Hepatocyte (in vitro differentiated cells): ENCODE measurements around the gene KCNB1. TPM values are rescaled to one million over a fixed set of nuclear protein-coding genes. Genes with fewer than 3 reads are reported as not detected.

Experiments used
- DNase-seq: peaks from one replicate; pipeline ENCODE4 v3.0.0-alpha.2; 2016; ENCODE audit warnings: low spot score
- H2AFZ ChIP-seq: fragments of 200-600 bp; sonication (generic); 2 replicates; pipeline ENCODE4 v1.6.0; 2016; ENCODE audit warnings: antibody characterized with exemption, mild to moderate bottlenecking
- H3K27ac ChIP-seq: fragments of 200-600 bp; sonication (generic); 2 replicates; pipeline ENCODE4 v1.5.1; 2016; ENCODE audit warnings: mild to moderate bottlenecking
- H3K27me3 ChIP-seq: fragments of 200-600 bp; sonication (generic); 2 replicates; pipeline ENCODE4 v1.6.1; 2016
- H3K36me3 ChIP-seq: fragments of 200-600 bp; sonication (generic); replicated peaks from 2 replicates; pipeline ENCODE4 v1.5.1; 2016; ENCODE audit warnings: low read depth; ENCODE audit not compliant: insufficient read depth
- H3K4me1 ChIP-seq: fragments of 200-600 bp; sonication (generic); 2 replicates; pipeline ENCODE4 v1.5.1; 2016; ENCODE audit warnings: mild to moderate bottlenecking, moderate library complexity; ENCODE audit not compliant: insufficient read depth
- H3K4me2 ChIP-seq: fragments of 200-600 bp; sonication (generic); 2 replicates; pipeline ENCODE4 v1.6.0; 2016
- H3K4me3 ChIP-seq: fragments of 200-600 bp; sonication (generic); 2 replicates; pipeline ENCODE4 v1.5.1; 2016; ENCODE audit warnings: mild to moderate bottlenecking
- H3K79me2 ChIP-seq: fragments of 200-600 bp; sonication (generic); 2 replicates; pipeline ENCODE4 v1.6.0; 2017; ENCODE audit warnings: mild to moderate bottlenecking
- H3K9me2 ChIP-seq: fragments of 200-600 bp; sonication (generic); replicated peaks from 2 replicates; pipeline ENCODE4 v1.6.0; 2017; ENCODE audit warnings: mild to moderate bottlenecking; ENCODE audit not compliant: insufficient read depth
- H3K9me3 ChIP-seq: fragments of 200-600 bp; sonication (generic); 2 replicates; pipeline ENCODE4 v1.5.1; 2016; ENCODE audit warnings: low read depth, mild to moderate bottlenecking
- H4K20me1 ChIP-seq: fragments of 200-600 bp; sonication (generic); 2 replicates; pipeline ENCODE4 v1.6.0; 2016; ENCODE audit warnings: mild to moderate bottlenecking; ENCODE audit not compliant: insufficient read depth, poor library complexity, severe bottlenecking
- CTCF ChIP-seq: fragments of 200-600 bp; sonication (generic); IDR thresholded peaks from 2 replicates; pipeline ENCODE4 v1.5.1; 2016; ENCODE audit warnings: antibody characterized with exemption, mild to moderate bottlenecking; ENCODE audit not compliant: poor library complexity
- EZH2 ChIP-seq: fragments of 200-600 bp; sonication (generic); IDR thresholded peaks from 2 replicates; pipeline ENCODE4 v1.6.1; 2016; ENCODE audit warnings: antibody characterized with exemption, mild to moderate bottlenecking, borderline replicate concordance
- EZH2phosphoT487 ChIP-seq: fragments of 200-600 bp; sonication (generic); IDR thresholded peaks from one replicate; pipeline ENCODE4 v1.6.1; 2018; ENCODE audit warnings: antibody characterized with exemption, mild to moderate bottlenecking, low read depth, moderate library complexity; ENCODE audit not compliant: unreplicated experiment, severe bottlenecking
- WGBS: methylation state at CpG from one replicate; pipeline ENCODE4 v1.1.6; 2016; ENCODE audit warnings: low lambda C conversion rate; ENCODE audit errors: missing lambda C conversion rate; 5-methylcytosine and 5-hydroxymethylcytosine counted together
- polyA plus RNA-seq: library from polyadenylated mRNA; unstranded; fragments of >200 nt; fragmentation: Nextera tagmentation; extraction: Ambion mirVana; gene quantifications from 2 replicates; pipeline ENCODE4 v1.2.1, GENCODE V29; 2016
- total RNA-seq: library from RNA; depleted of rRNA; stranded (reverse); fragments of >200 nt; gene quantifications from 2 replicates; pipeline ENCODE4 v1.2.3, GENCODE V29; 2014

The KCNB1 gene
- total and polyA plus RNA-seq, 2 experiments from 2014 or later: 0.37 to 1.5 TPM

GRCh38 chr20:49354673-49355072 lies 127.8 kb downstream of the KCNB1 start:
- Histone ChIP-seq H3K4me2 (no peak overlapping the region), H3K9me2 (no peaks in the 10 kb centered on the region)
- WGBS: 91% methylated on average over 4 of the region's 4 CpGs

GRCh38 chr20:49353348-49353747 lies 129.1 kb downstream of the KCNB1 start:
- Histone ChIP-seq H3K27ac (no peak overlapping the region), H3K79me2 (no peaks in the 10 kb centered on the region), H3K36me3 (no peaks in the 10 kb centered on the region), H3K9me2 (no peaks in the 10 kb centered on the region), H3K4me2 (no peak overlapping the region), H3K27me3 (no peaks in the 10 kb centered on the region), H2AFZ (no peak overlapping the region), H3K4me3 (no peak overlapping the region), H3K4me1 (peaks cover 4% of the 10 kb centered on the region), H3K9me3 (no peaks in the 10 kb centered on the region), H4K20me1 (no peaks in the 10 kb centered on the region)
- WGBS: 63% methylated on average over 4 of the region's 4 CpGs
- no peak for DNase-seq
- TF ChIP-seq EZH2phosphoT487: no peak
- TF ChIP-seq EZH2: no peak
- TF ChIP-seq CTCF: no peak

More at GRCh38 chr20:49354673-49355072, 127.8 kb downstream of the KCNB1 start:
- TF ChIP-seq EZH2phosphoT487 (no peak), CTCF (no peak), EZH2 (no peak)
- Histone ChIP-seq H3K27ac (no peak overlapping the region), H3K79me2 (no peaks in the 10 kb centered on the region), H3K9me3 (no peaks in the 10 kb centered on the region), H4K20me1 (no peaks in the 10 kb centered on the region), H2AFZ (no peak overlapping the region), H3K4me1 (peaks cover 4% of the 10 kb centered on the region), H3K4me3 (no peak overlapping the region), H3K36me3 (no peaks in the 10 kb centered on the region), H3K27me3 (no peaks in the 10 kb centered on the region)
- no peak for DNase-seq

- no peak overlapping the region for H3K4me3 ChIP-seq
- H3K36me3 ChIP-seq: no peaks in the 10 kb centered on the region
- H3K27me3 ChIP-seq: no peaks in the 10 kb centered on the region
- H3K4me1 ChIP-seq: peaks cover 4% of the 10 kb centered on the region
- no peaks in the 10 kb centered on the region for H3K9me2 ChIP-seq
- H3K4me2 ChIP-seq: no peak overlapping the region
- no peak overlapping the region for H2AFZ ChIP-seq
- H3K79me2 ChIP-seq: no peaks in the 10 kb centered on the region
- no peak overlapping the region for H3K27ac ChIP-seq
- H3K9me3 ChIP-seq: no peaks in the 10 kb centered on the region
- DNase-seq: no peak
- no peak for TF ChIP-seq CTCF
- WGBS: 65% methylated on average over 4 of the region's 4 CpGs
- H4K20me1 ChIP-seq: no peaks in the 10 kb centered on the region
These were observed 129.7 kb downstream of the KCNB1 start for GRCh38 chr20:49352751-49353150.

GRCh38 chr20:49351775-49352174 lies 130.7 kb downstream of the KCNB1 start:
- WGBS: 77% methylated on average over 4 of the region's 4 CpGs
- Histone ChIP-seq H3K36me3 (no peaks in the 10 kb centered on the region), H3K4me2 (no peak overlapping the region), H3K9me3 (no peaks in the 10 kb centered on the region), H3K27me3 (no peaks in the 10 kb centered on the region), H3K79me2 (no peaks in the 10 kb centered on the region), H3K27ac (no peak overlapping the region), H2AFZ (no peak overlapping the region), H3K4me1 (peaks cover 4% of the 10 kb centered on the region), H3K9me2 (no peaks in the 10 kb centered on the region), H3K4me3 (no peak overlapping the region), H4K20me1 (no peaks in the 10 kb centered on the region)
- DNase-seq: no peak
- TF ChIP-seq EZH2 (no peak), EZH2phosphoT487 (no peak), CTCF (no peak)
